ENCODE data around the gene HOXC4. TPM values are rescaled to one million over a fixed set of nuclear protein-coding genes. Genes with fewer than 3 reads are reported as not detected.
A peak's percentile ranks its signal among the peaks of the same experiment; 100 is the strongest.

The HOXC4 gene
- total RNA-seq, 1 donor from 2014 or later: not detected

- Mint-ChIP-seq H3K27me3 (ENCODE audit: low read depth) (peaks cover 78% of the 10 kb centered on the region), H3K4me3 (ENCODE audit: unreplicated experiment) (no peak overlapping the region), H3K4me1 (ENCODE audit: low read depth) (peaks cover 19% of the 10 kb centered on the region), H3K9me3 (ENCODE audit: low read depth) (peaks cover 3% of the 10 kb centered on the region), H3K36me3 (ENCODE audit: low read depth) (peaks cover 7% of the 10 kb centered on the region), H3K27ac (ENCODE audit: unreplicated experiment) (no peak overlapping the region)
- no peak for DNase-seq (ENCODE audit: low spot score)
- TF ChIP-seq CTCF (IDR thresholded peaks at IDR 0.05): no peak
Measured at GRCh38 chr12:54032086-54032619, 21.5 kb upstream of the HOXC4 start.

GRCh38 chr12:54032627-54033100 lies 21.0 kb upstream of the HOXC4 start, which contains the start of gene HOXC5:
HOXC5 (plus strand) TSS chr12:54033050; CDS start chr12:54033123, 73 bp downstream.
- Mint-ChIP-seq H3K27ac (ENCODE audit: unreplicated experiment) (no peak within 1 kb of the TSS), H3K4me1 (ENCODE audit: low read depth) (peaks cover 19% of the 10 kb centered on the region), H3K4me3 (ENCODE audit: unreplicated experiment) (no peak within 1 kb of the TSS), H3K9me3 (ENCODE audit: low read depth) (peaks cover 3% of the 10 kb centered on the region), H3K36me3 (ENCODE audit: low read depth) (peaks cover 6% of the 10 kb centered on the region), H3K27me3 (ENCODE audit: low read depth) (peaks cover 78% of the 10 kb centered on the region)
- DNase-seq (ENCODE audit: low spot score): no peak
- peak; percentile 79 for TF ChIP-seq CTCF (IDR thresholded peaks at IDR 0.05)

- Mint-ChIP-seq H3K27ac (ENCODE audit: unreplicated experiment) (no peak overlapping the region), H3K4me1 (ENCODE audit: low read depth) (peaks cover 19% of the 10 kb centered on the region), H3K36me3 (ENCODE audit: low read depth) (peaks cover 6% of the 10 kb centered on the region), H3K4me3 (ENCODE audit: unreplicated experiment) (no peak overlapping the region), H3K27me3 (ENCODE audit: low read depth) (peaks cover 76% of the 10 kb centered on the region), H3K9me3 (ENCODE audit: low read depth) (peaks cover 3% of the 10 kb centered on the region)
- DNase-seq (ENCODE audit: low spot score): no peak
- TF ChIP-seq CTCF (IDR thresholded peaks at IDR 0.05): no peak
Measured at GRCh38 chr12:54033106-54033979, 20.3 kb upstream of the HOXC4 start.

GRCh38 chr12:54033980-54034784 lies 19.5 kb upstream of the HOXC4 start:
- Mint-ChIP-seq H3K4me1 (ENCODE audit: low read depth) (peaks cover 19% of the 10 kb centered on the region), H3K27me3 (ENCODE audit: low read depth) (peaks cover 79% of the 10 kb centered on the region), H3K4me3 (ENCODE audit: unreplicated experiment) (no peak overlapping the region), H3K36me3 (ENCODE audit: low read depth) (peaks cover 6% of the 10 kb centered on the region), H3K9me3 (ENCODE audit: low read depth) (peaks cover 3% of the 10 kb centered on the region), H3K27ac (ENCODE audit: unreplicated experiment) (no peak overlapping the region)
- DNase-seq (ENCODE audit: low spot score): no peak
- no peak for TF ChIP-seq CTCF (IDR thresholded peaks at IDR 0.05)
